ENCODE measurements around the gene PCDHGA1. TPM values are rescaled to one million over a fixed set of nuclear protein-coding genes. Genes with fewer than 3 reads are reported as not detected.

The PCDHGA1 gene
- total RNA-seq, 1 experiment from 2014 or later: 0.63 TPM

GRCh38 chr5:141559461-141559860, 229.1 kb downstream of the PCDHGA1 start:
- Histone ChIP-seq H4K91ac (ENCODE audit: insufficient read length, low read depth, low read length) (no peak overlapping the region), H4K8ac (replicated peaks; ENCODE audit: insufficient read length, low read depth, low read length) (no peak overlapping the region), H4K5ac (ENCODE audit: insufficient read length, low read depth, low read length) (no peak overlapping the region), H3K4me1 (ENCODE audit: insufficient read depth, low read length) (peaks cover 6% of the 10 kb centered on the region; the same call in 1 of the 2 replicates), H3K27ac (ENCODE audit: insufficient read length, low read depth, low read length) (no peak overlapping the region), H3K23ac (ENCODE audit: insufficient read length, low read depth, low read length) (no peak overlapping the region), H3K79me1 (ENCODE audit: insufficient read depth, low read depth, low read length, poor library complexity, severe bottlenecking) (no peaks in the 10 kb centered on the region), H3K4ac (ENCODE audit: low read depth, low read length) (no peak overlapping the region; the same call in 1 of the 2 replicates), H3T11ph (ENCODE audit: low read length) (no peak overlapping the region), H2BK20ac (ENCODE audit: low read depth, low read length, poor library complexity, severe bottlenecking) (no peak overlapping the region), H2BK120ac (ENCODE audit: low read depth, low read length, poor library complexity, severe bottlenecking) (no peak overlapping the region), H3K14ac (ENCODE audit: insufficient read depth, low read length) (no peak overlapping the region), H2BK5ac (ENCODE audit: insufficient read length, low read length) (no peak overlapping the region), H3K9ac (ENCODE audit: extremely low read depth, insufficient read length, low read length) (no peak overlapping the region), H3K27me3 (ENCODE audit: insufficient read depth, low read length) (no peaks in the 10 kb centered on the region), H3K23me2 (ENCODE audit: insufficient read length, low read depth, low read length, poor library complexity, severe bottlenecking) (peaks cover 3% of the 10 kb centered on the region), H3K79me2 (ENCODE audit: insufficient read depth, low read length) (no peaks in the 10 kb centered on the region), H4K20me1 (ENCODE audit: control insufficient read depth, insufficient read depth, insufficient read length) (no peaks in the 10 kb centered on the region), H2BK12ac (ENCODE audit: insufficient read length, low read depth, low read length) (peak overlapping the region; percentile 43), H3K9me3 (ENCODE audit: control insufficient read depth, low read depth, low read length) (no peaks in the 10 kb centered on the region), H3K4me2 (ENCODE audit: insufficient read depth, insufficient read length, low read length) (no peak overlapping the region), H2AFZ (ENCODE audit: low read length) (no peak overlapping the region), H2AK5ac (ENCODE audit: insufficient read length, low read length) (no peak overlapping the region), H2BK15ac (ENCODE audit: low read depth, low read length) (no peak overlapping the region), H3K18ac (ENCODE audit: insufficient read length, low read depth, low read length) (no peak overlapping the region), H3K56ac (ENCODE audit: insufficient read length, low read depth, low read length) (no peak overlapping the region)
- H3K36me3 Mint-ChIP-seq (ENCODE audit: insufficient read depth in 1 of 3, low read depth in 3 of 3): peaks cover 21 to 36% (median 23%) of the 10 kb centered on the region in 3 experiments; a peak in 6 of 7 replicates
- no peak overlapping the region; a peak in 1 of 5 replicates for H3K4me3 Mint-ChIP-seq
- no peaks in the 10 kb centered on the region; a peak in 1 of 5 replicates for H3K9me3 Mint-ChIP-seq
- H3K27me3 Mint-ChIP-seq (ENCODE audit: low read depth): no peaks in the 10 kb centered on the region
- no peak for DNase-seq
- H3K27ac Mint-ChIP-seq: peak overlapping the region; percentile 93 to 100 (median 98); a peak in 6 of 7 replicates
- H3K4me1 Mint-ChIP-seq: peaks cover 35 to 37% of the 10 kb centered on the region in 2 experiments
- TF ChIP-seq, protein P1, sequence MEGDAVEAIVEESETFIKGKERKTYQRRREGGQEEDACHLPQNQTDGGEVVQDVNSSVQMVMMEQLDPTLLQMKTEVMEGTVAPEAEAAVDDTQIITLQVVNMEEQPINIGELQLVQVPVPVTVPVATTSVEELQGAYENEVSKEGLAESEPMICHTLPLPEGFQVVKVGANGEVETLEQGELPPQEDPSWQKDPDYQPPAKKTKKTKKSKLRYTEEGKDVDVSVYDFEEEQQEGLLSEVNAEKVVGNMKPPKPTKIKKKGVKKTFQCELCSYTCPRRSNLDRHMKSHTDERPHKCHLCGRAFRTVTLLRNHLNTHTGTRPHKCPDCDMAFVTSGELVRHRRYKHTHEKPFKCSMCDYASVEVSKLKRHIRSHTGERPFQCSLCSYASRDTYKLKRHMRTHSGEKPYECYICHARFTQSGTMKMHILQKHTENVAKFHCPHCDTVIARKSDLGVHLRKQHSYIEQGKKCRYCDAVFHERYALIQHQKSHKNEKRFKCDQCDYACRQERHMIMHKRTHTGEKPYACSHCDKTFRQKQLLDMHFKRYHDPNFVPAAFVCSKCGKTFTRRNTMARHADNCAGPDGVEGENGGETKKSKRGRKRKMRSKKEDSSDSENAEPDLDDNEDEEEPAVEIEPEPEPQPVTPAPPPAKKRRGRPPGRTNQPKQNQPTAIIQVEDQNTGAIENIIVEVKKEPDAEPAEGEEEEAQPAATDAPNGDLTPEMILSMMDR (conservative IDR thresholded peaks at IDR 0.05): no peak
